NCI-H524 (cell line): ENCODE results near the gene BRK1.
A peak's percentile ranks its signal among the peaks of the same experiment; 100 is the strongest.
"Not testable (repeated sequence)": the region's sequence is repeated elsewhere in the genome, so short reads cannot be mapped to it uniquely, and the experiment has no call there.

Source experiments
- DNase-seq, 2 experiments: peaks; one replicate each; lab custom pipeline; 2025; lab: John Stamatoyannopoulos, UW

BRK1 gene

GRCh38 chr3:10115326-10116137, at the start of gene BRK1:
Gene BRK1 (plus strand): TSS chr3:10115675. CDS start chr3:10115702, 27 bp downstream.
- peak; percentile 90 to 94 for DNase-seq

GRCh38 chr3:10070077-10070476, 45.4 kb upstream of the BRK1 start:
- DNase-seq: not testable (repeated sequence)

GRCh38 chr3:10074666-10075065, 40.8 kb upstream of the BRK1 start:
- DNase-seq: no peak

GRCh38 chr3:10081871-10082270, 33.6 kb upstream of the BRK1 start:
- no peak for DNase-seq

- DNase-seq: no peak
Measured at GRCh38 chr3:10085738-10086137, 29.7 kb upstream of the BRK1 start.

GRCh38 chr3:10088256-10088655, 27.2 kb upstream of the BRK1 start:
- no peak for DNase-seq

GRCh38 chr3:10090179-10090578, 25.3 kb upstream of the BRK1 start:
- DNase-seq: no peak

GRCh38 chr3:10090774-10091173, 24.7 kb upstream of the BRK1 start:
- DNase-seq: not testable (repeated sequence)

- DNase-seq: not testable (repeated sequence)
Measured at GRCh38 chr3:10091387-10091786, 24.1 kb upstream of the BRK1 start.

GRCh38 chr3:10093678-10094077, 21.8 kb upstream of the BRK1 start:
- no peak for DNase-seq

- DNase-seq: no peak
Measured at GRCh38 chr3:10099041-10099440, 16.4 kb upstream of the BRK1 start.

- no peak for DNase-seq
Measured at GRCh38 chr3:10106919-10107318, 8.6 kb upstream of the BRK1 start.

- DNase-seq: no peak
Measured at GRCh38 chr3:10108091-10108490, 7.4 kb upstream of the BRK1 start, which contains the start of gene FANCD2OS. Gene FANCD2OS (minus strand): TSS chr3:10108255. CDS start chr3:10104774, 3,481 bp downstream.

- DNase-seq: no peak
Measured at GRCh38 chr3:10116138-10116460, 624 bp downstream of the BRK1 start.

GRCh38 chr3:10116928-10117327, 1.5 kb downstream of the BRK1 start:
- no peak for DNase-seq

GRCh38 chr3:10119376-10119775, 3.9 kb downstream of the BRK1 start:
- no peak for DNase-seq

GRCh38 chr3:10121064-10121463, 5.6 kb downstream of the BRK1 start:
- no peak for DNase-seq

GRCh38 chr3:10122724-10123123, 7.2 kb downstream of the BRK1 start:
- no peak for DNase-seq

- not testable (repeated sequence) for DNase-seq
Measured at GRCh38 chr3:10135872-10136271, 20.4 kb downstream of the BRK1 start.

GRCh38 chr3:10136426-10137005, 21.0 kb downstream of the BRK1 start:
- DNase-seq: no peak

- no peak for DNase-seq
Measured at GRCh38 chr3:10137178-10137577, 21.7 kb downstream of the BRK1 start.

GRCh38 chr3:10140996-10141546, 25.6 kb downstream of the BRK1 start:
- no peak for DNase-seq
